Measurements from ENCODE around the gene ERBB4.

ERBB4 gene

DNA sequence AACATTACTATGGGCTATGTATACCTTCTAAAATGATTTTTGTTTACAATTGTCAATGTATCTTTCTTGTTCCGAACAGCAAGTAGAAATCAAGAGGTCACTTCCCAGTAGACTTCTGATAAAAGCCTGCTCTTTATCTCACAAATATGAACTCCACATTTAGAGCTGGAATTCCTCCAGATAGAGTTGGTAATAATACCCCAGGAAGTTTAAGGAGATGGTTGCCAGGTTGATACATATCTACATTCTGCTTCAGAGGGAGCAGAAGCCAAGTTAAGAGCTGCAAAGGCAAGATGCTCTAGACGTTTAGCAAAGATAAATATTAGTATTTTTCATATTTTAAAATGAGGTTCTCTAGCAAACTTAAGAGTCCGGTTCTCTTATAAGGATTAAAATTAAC lies 267.0 kb downstream of the ERBB4 start:
- H3K4me3 ChIP-seq (ENCODE audit: low read length): no peak overlapping the region

DNA sequence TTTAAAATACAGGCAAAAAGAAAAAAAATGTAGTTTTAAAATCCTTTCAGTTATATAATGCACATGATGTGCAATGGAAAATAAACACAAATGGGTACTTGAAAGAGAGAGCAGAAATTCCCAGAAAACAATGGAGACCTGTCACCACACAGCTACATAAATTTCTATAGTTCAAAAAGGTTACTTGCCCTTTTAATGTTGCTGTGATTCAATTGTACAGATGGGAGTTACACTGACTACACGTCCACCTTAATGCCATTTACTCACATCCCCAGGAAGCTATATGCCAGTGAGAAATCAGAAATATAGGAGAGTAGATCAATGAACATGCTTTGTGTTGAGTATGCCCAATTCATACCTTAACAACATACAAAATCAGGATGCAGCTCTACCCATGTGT lies 269.6 kb downstream of the ERBB4 start:
- no peak for DNase-seq
- TF ChIP-seq, protein P1, sequence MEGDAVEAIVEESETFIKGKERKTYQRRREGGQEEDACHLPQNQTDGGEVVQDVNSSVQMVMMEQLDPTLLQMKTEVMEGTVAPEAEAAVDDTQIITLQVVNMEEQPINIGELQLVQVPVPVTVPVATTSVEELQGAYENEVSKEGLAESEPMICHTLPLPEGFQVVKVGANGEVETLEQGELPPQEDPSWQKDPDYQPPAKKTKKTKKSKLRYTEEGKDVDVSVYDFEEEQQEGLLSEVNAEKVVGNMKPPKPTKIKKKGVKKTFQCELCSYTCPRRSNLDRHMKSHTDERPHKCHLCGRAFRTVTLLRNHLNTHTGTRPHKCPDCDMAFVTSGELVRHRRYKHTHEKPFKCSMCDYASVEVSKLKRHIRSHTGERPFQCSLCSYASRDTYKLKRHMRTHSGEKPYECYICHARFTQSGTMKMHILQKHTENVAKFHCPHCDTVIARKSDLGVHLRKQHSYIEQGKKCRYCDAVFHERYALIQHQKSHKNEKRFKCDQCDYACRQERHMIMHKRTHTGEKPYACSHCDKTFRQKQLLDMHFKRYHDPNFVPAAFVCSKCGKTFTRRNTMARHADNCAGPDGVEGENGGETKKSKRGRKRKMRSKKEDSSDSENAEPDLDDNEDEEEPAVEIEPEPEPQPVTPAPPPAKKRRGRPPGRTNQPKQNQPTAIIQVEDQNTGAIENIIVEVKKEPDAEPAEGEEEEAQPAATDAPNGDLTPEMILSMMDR (IDR thresholded peaks at IDR 0.05; ENCODE audit: low read length): no peak
- TF ChIP-seq EZH2 (optimal IDR thresholded peaks at IDR 0.05; ENCODE audit: low read depth, low read length): no peak
- TF ChIP-seq EZH2phosphoT487 (IDR thresholded peaks at IDR 0.05; ENCODE audit: low read length): no peak
- Histone ChIP-seq H3K4me2 (ENCODE audit: low read depth, low read length) (no peak overlapping the region), H3F3A (ENCODE audit: insufficient read depth, low read length) (no peaks in the 10 kb centered on the region), H3K79me2 (ENCODE audit: low read length) (no peaks in the 10 kb centered on the region), H2AFZ (ENCODE audit: low read length) (no peak overlapping the region), H3K36me3 (replicated peaks; ENCODE audit: insufficient read depth, low read length) (no peaks in the 10 kb centered on the region), H3K9me2 (replicated peaks; ENCODE audit: insufficient read depth, low read length) (no peaks in the 10 kb centered on the region), H4K20me1 (ENCODE audit: insufficient read depth, low read length) (no peaks in the 10 kb centered on the region), H3K4me1 (ENCODE audit: low read length) (no peaks in the 10 kb centered on the region), H3K9ac (ENCODE audit: low read length) (no peak overlapping the region), H3K9me3 (replicated peaks; ENCODE audit: insufficient read depth, low read length) (no peaks in the 10 kb centered on the region), H3K4me3 (ENCODE audit: low read length) (no peak overlapping the region), H3K27me3 (replicated peaks; ENCODE audit: insufficient read depth, low read length) (no peaks in the 10 kb centered on the region), H3K27ac (ENCODE audit: low read length) (no peak overlapping the region)

More for the DNA sequence above, 267.0 kb downstream of the ERBB4 start:
- no peaks in the 10 kb centered on the region for H3F3A ChIP-seq (ENCODE audit: insufficient read depth, low read length)
- no peak overlapping the region for H2AFZ ChIP-seq (ENCODE audit: low read length)
- no peaks in the 10 kb centered on the region for H3K4me1 ChIP-seq (ENCODE audit: low read length)
- H3K9ac ChIP-seq (ENCODE audit: low read length): no peak overlapping the region
- H3K27ac ChIP-seq (ENCODE audit: low read length): no peak overlapping the region
- no peak overlapping the region for H3K4me2 ChIP-seq (ENCODE audit: low read depth, low read length)
- H4K20me1 ChIP-seq (ENCODE audit: insufficient read depth, low read length): no peaks in the 10 kb centered on the region
- no peaks in the 10 kb centered on the region for H3K9me3 ChIP-seq (replicated peaks; ENCODE audit: insufficient read depth, low read length)
- no peaks in the 10 kb centered on the region for H3K79me2 ChIP-seq (ENCODE audit: low read length)
- H3K36me3 ChIP-seq (replicated peaks; ENCODE audit: insufficient read depth, low read length): no peaks in the 10 kb centered on the region
- TF ChIP-seq, protein P1 (IDR thresholded peaks at IDR 0.05; ENCODE audit: low read length): no peak
- no peak for TF ChIP-seq EZH2phosphoT487 (IDR thresholded peaks at IDR 0.05; ENCODE audit: low read length)
- H3K27me3 ChIP-seq (replicated peaks; ENCODE audit: insufficient read depth, low read length): no peaks in the 10 kb centered on the region
- H3K9me2 ChIP-seq (replicated peaks; ENCODE audit: insufficient read depth, low read length): no peaks in the 10 kb centered on the region
- DNase-seq: no peak

DNA sequence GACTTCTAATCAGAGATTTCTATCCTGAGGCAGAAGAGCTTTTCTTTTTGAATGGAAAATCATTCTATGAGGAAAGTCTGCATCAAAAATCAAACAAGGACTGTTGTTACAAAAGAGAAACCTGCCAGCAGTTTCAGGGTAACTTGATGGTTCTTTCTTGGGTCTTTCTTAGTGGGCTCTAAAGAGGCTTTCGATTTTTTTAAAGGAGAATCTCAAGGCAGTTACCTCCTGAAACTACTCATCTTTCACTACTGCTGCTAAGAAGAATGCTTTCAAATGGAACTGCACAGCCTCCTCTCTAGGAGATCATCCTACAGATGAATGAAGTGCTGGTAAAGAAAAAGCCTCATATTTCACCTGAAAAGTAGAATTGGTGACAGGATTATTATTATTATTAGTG lies 272.3 kb downstream of the ERBB4 start:
- Histone ChIP-seq H3K4me2 (ENCODE audit: low read depth, low read length) (peak overlapping the region; percentile 5; the same call in 1 of the 2 replicates), H3F3A (ENCODE audit: insufficient read depth, low read length) (no peaks in the 10 kb centered on the region), H3K79me2 (ENCODE audit: low read length) (no peaks in the 10 kb centered on the region), H3K9ac (ENCODE audit: low read length) (no peak overlapping the region), H3K4me1 (ENCODE audit: low read length) (no peaks in the 10 kb centered on the region), H4K20me1 (ENCODE audit: insufficient read depth, low read length) (no peaks in the 10 kb centered on the region), H2AFZ (ENCODE audit: low read length) (no peak overlapping the region), H3K27ac (ENCODE audit: low read length) (no peak overlapping the region), H3K36me3 (replicated peaks; ENCODE audit: insufficient read depth, low read length) (no peaks in the 10 kb centered on the region), H3K9me3 (replicated peaks; ENCODE audit: insufficient read depth, low read length) (no peaks in the 10 kb centered on the region), H3K9me2 (replicated peaks; ENCODE audit: insufficient read depth, low read length) (no peaks in the 10 kb centered on the region), H3K4me3 (ENCODE audit: low read length) (no peak overlapping the region), H3K27me3 (replicated peaks; ENCODE audit: insufficient read depth, low read length) (no peaks in the 10 kb centered on the region)
- TF ChIP-seq, protein P1 (IDR thresholded peaks at IDR 0.05; ENCODE audit: low read length): no peak
- TF ChIP-seq EZH2phosphoT487 (IDR thresholded peaks at IDR 0.05; ENCODE audit: low read length) (no peak), EZH2 (optimal IDR thresholded peaks at IDR 0.05; ENCODE audit: low read depth, low read length) (no peak)
- DNase-seq: peak; percentile 36

Measured in MM.1S (cell line).